ENCODE results near the gene IZUMO3. TPM values are rescaled to one million over a fixed set of nuclear protein-coding genes. Genes with fewer than 3 reads are reported as not detected.

Gene IZUMO3
- total RNA-seq, 4 donors from 2014 or later = not detected

DNA sequence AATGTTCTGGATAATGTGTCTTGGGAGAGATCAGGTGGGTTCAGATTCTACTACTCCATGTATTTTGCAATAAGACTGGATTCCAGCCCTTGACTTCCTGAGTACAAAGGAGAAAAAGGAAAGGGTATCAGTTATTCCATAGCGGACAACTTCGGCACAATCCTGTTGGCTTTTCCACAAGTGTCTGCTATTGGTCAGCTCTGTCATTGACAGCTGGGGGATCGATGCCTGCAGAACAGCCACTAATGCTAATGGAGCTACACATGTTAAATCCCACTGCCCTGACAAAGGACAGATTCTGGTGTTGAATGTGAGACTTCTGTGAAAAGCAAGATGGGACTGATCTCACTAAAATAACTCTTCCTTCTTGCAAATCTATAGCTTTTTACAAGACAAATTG is 41.2 kb downstream of the IZUMO3 start:
- Histone ChIP-seq H3K27ac (no peak overlapping the region), H3K4me3 (no peak overlapping the region), H3K9me3 (peaks cover 0 to under 1% (median 0%) of the 10 kb centered on the region in 4 donors), H3K4me1 (no peaks in the 10 kb centered on the region), H3K27me3 (no peaks in the 10 kb centered on the region), H3K36me3 (no peaks in the 10 kb centered on the region)
- no peak for DNase-seq (ENCODE audit: low spot score in 2 of 2)
- WGBS, 2 donors = 83 to 87% methylated on average over 3 of the region's 3 CpGs
- TF ChIP-seq POLR2A (IDR thresholded peaks at IDR 0.05) (no peak), EP300 (IDR thresholded peaks at IDR 0.05) (no peak), CTCF (IDR thresholded peaks at IDR 0.05) (no peak)

DNA sequence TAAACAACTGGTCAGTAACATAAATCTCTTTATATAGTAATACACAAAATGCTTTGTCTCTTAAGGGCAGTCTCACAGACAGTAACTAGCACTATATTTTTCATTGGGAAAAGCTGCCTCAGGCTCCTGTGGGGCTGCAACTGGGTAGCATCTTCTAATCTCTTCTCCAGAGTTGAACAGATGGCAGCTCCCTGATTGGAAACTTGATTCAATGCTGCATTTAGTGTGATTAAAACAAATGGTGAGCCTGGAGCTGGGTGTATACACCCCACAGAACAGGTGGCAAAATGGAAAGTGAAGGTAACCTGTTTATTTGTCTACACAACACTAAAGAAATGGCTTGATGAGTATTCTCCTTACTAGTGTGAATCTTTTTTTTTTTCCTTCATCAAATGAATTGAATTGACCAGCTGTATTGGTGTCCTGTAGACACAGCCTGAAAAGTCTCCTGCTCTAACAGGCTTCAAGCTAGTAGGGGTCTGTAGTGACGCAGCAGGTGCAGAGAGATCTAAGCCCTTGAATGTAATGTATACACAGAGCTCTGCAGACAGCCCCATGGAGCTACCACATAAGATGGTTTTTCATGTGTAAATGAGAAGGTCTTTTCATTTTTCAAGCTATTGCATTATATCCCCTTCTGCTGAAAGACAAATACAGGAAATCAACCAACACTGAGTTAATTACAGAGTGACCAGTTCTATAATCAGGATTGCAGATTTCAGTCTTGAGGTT is 43.3 kb downstream of the IZUMO3 start:
- 74 to 88% methylated on average over 1 of the region's 1 CpG for WGBS, 2 donors
- H3K9me3 ChIP-seq = no peaks in the 10 kb centered on the region
- TF ChIP-seq EP300 (IDR thresholded peaks at IDR 0.05) (no peak), POLR2A (IDR thresholded peaks at IDR 0.05) (no peak), CTCF (IDR thresholded peaks at IDR 0.05) (no peak)
- no peaks in the 10 kb centered on the region for H3K36me3 ChIP-seq
- no peaks in the 10 kb centered on the region for H3K4me1 ChIP-seq
- no peaks in the 10 kb centered on the region for H3K27me3 ChIP-seq
- DNase-seq (ENCODE audit: low spot score in 2 of 2) = no peak
- no peak overlapping the region for H3K27ac ChIP-seq
- no peak overlapping the region for H3K4me3 ChIP-seq

GRCh38 chr9:24500761-24501160 is 44.9 kb downstream of the IZUMO3 start:
- H3K36me3 ChIP-seq = no peaks in the 10 kb centered on the region
- no peaks in the 10 kb centered on the region for H3K9me3 ChIP-seq
- 71 to 80% methylated on average over 3 of the region's 3 CpGs for WGBS, 2 donors
- no peak overlapping the region for H3K4me3 ChIP-seq
- H3K4me1 ChIP-seq = no peaks in the 10 kb centered on the region
- no peak overlapping the region for H3K27ac ChIP-seq
- no peak for TF ChIP-seq POLR2A (IDR thresholded peaks at IDR 0.05)
- TF ChIP-seq EP300 (IDR thresholded peaks at IDR 0.05) = no peak
- no peak for TF ChIP-seq CTCF (IDR thresholded peaks at IDR 0.05)
- no peaks in the 10 kb centered on the region for H3K27me3 ChIP-seq
- DNase-seq (ENCODE audit: low spot score in 2 of 2) = no peak

DNA sequence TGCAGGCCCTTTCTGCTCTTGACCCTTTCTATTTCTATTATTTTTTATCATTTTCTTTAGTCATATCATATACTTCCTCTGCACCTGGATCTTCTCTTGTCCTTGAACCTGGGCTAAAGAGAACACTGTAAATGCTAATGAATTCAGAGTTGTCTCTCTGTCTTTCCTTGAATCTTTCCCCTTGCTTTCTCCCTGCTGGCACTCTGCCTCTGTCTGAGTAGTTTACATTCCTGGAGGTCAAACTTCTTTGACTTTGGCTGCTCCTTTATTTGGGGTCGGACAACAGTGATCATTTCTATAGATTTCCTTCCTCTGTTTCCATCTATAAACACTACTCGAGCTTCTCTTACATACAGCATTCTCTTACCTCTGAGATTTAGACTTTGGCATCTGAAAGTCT is 47.1 kb downstream of the IZUMO3 start:
- TF ChIP-seq CTCF (IDR thresholded peaks at IDR 0.05) (no peak), POLR2A (IDR thresholded peaks at IDR 0.05) (no peak), EP300 (IDR thresholded peaks at IDR 0.05) (no peak)
- Histone ChIP-seq H3K27me3 (no peaks in the 10 kb centered on the region), H3K9me3 (no peaks in the 10 kb centered on the region), H3K4me3 (no peak overlapping the region), H3K4me1 (no peaks in the 10 kb centered on the region), H3K36me3 (no peaks in the 10 kb centered on the region), H3K27ac (no peak overlapping the region)
- WGBS, 2 donors = 9 to 18% methylated on average over 2 of the region's 2 CpGs
- DNase-seq (ENCODE audit: low spot score in 2 of 2) = no peak

GRCh38 chr9:24497671-24498070 is 48.0 kb downstream of the IZUMO3 start:
- TF ChIP-seq POLR2A (IDR thresholded peaks at IDR 0.05) (no peak), EP300 (IDR thresholded peaks at IDR 0.05) (no peak), CTCF (IDR thresholded peaks at IDR 0.05) (no peak)

More at GRCh38 chr9:24497671-24498070, 48.0 kb downstream of the IZUMO3 start:
- no peak for DNase-seq (ENCODE audit: low spot score in 2 of 2)
- 50 to 70% methylated on average over 4 of the region's 4 CpGs for WGBS, 2 donors
- no peaks in the 10 kb centered on the region for H3K4me1 ChIP-seq
- H3K36me3 ChIP-seq = no peaks in the 10 kb centered on the region
- no peaks in the 10 kb centered on the region for H3K9me3 ChIP-seq
- no peak overlapping the region for H3K4me3 ChIP-seq
- H3K27me3 ChIP-seq = no peaks in the 10 kb centered on the region
- H3K27ac ChIP-seq = no peak overlapping the region

All from tibial nerve (tissue), 4 donors.